ENCODE results near the gene EGR2.
A peak's percentile ranks its signal among the peaks of the same experiment; 100 is the strongest.

Gene EGR2

DNA sequence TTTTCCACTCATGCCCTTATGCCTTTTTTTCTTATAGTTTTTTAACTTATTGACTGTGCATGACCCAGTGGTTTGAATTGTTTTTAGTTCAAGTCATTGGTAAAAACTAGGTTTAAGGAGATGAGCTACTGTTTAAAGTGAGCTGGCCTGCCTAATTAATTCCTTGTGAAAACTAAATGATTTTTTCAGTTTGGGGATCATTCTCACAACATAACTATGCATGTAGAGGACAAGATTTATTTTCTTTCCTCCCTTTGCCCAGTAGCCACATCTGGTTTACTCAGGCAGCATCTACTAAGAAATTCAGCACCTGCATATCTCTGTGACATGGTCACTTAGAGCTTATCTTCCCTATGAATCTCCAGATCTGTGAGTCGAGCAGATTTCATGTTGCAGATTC, 9.9 kb downstream of the EGR2 start:
- DNase-seq (ENCODE audit: low read depth) = no peak
- TF ChIP-seq, protein P1, sequence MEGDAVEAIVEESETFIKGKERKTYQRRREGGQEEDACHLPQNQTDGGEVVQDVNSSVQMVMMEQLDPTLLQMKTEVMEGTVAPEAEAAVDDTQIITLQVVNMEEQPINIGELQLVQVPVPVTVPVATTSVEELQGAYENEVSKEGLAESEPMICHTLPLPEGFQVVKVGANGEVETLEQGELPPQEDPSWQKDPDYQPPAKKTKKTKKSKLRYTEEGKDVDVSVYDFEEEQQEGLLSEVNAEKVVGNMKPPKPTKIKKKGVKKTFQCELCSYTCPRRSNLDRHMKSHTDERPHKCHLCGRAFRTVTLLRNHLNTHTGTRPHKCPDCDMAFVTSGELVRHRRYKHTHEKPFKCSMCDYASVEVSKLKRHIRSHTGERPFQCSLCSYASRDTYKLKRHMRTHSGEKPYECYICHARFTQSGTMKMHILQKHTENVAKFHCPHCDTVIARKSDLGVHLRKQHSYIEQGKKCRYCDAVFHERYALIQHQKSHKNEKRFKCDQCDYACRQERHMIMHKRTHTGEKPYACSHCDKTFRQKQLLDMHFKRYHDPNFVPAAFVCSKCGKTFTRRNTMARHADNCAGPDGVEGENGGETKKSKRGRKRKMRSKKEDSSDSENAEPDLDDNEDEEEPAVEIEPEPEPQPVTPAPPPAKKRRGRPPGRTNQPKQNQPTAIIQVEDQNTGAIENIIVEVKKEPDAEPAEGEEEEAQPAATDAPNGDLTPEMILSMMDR (IDR thresholded peaks at IDR 0.05; ENCODE audit: control insufficient read depth, extremely low read depth, insufficient read depth) = no peak
- peak overlapping the region; percentile 83 for H3K4me3 ChIP-seq (ENCODE audit: low read depth, low read length)

DNA sequence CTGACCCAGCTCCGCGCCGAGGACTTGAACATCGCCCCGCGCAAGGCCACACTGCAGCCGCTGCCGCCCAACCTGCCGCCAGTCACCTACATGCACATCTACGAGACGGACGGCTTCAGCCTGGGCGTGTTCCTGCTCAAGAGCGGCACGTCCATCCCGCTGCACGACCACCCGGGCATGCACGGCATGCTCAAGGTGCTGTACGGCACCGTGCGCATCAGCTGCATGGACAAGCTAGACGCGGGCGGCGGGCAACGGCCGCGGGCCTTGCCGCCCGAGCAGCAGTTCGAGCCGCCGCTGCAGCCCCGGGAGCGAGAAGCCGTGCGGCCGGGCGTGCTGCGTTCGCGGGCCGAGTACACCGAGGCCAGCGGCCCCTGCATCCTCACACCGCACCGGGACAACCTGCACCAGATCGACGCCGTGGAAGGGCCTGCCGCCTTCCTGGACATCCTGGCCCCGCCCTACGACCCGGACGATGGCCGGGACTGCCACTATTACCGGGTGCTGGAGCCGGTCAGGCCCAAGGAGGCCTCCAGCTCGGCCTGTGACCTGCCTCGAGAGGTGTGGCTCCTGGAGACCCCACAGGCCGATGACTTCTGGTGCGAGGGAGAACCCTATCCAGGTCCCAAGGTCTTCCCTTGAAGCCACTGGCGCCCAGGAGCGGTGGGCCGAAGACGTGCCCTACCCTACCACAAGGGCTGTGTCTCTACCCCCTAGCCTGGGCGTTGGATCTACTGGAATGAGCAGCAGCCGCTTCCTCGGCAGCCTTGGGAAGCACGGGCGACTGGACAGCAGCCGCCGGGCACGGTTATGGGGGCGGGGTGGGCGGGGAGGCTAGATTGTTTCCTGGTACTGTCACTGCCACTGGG, 10.7 kb downstream of the EGR2 start:
- no peak for DNase-seq (ENCODE audit: low read depth)
- TF ChIP-seq, protein P1 (IDR thresholded peaks at IDR 0.05; ENCODE audit: control insufficient read depth, extremely low read depth, insufficient read depth) = no peak
- H3K4me3 ChIP-seq (ENCODE audit: low read depth, low read length) = peak overlapping the region; percentile 83

DNA sequence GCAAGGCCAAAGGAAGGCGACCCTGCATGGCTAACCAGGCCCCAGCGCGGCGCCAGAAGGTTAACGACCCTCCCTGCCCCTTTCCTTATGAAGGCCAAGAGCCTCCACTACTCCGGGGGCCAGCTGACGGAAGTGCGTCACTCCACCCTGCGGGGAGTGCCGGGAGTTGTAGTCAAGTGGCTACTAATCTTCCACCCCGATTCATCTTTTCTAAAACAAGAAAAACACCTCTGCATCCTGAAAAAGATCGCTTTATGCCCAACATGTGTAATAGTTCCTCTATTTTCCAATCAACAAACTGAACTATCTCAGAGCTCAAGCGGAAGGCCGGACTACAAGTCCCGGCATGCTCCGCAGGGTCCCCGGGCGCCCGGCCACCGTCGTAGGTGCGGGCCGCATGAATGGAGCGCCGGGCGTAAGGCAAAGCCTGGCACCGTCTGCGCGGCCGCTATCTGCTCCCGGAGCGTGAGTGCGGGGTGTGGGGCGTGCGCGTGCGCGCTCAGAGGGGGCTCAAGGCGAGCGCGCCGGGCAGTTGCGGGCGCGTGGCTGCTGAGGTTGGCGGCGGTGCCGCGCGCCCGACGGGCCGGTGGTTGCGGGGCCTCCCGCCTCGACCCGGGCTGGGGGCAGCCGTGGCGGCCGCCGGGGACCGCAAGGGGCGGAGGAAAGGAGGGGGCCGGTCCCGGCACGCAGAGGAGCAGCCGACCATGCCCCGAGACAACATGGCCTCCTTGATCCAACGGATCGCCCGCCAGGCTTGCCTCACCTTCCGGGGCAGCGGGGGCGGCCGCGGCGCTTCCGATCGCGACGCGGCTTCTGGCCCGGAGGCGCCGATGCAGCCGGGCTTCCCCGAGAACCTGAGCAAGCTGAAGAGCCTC, 11.6 kb downstream of the EGR2 start, which contains the start of gene ADO:
Gene ADO (plus strand): TSS at position 365 of the 875 bp plus-strand sequence. CDS start 340 bp downstream, at position 705.
- peak; percentile 63 for DNase-seq (ENCODE audit: low read depth)
- TF ChIP-seq, protein P1 (IDR thresholded peaks at IDR 0.05; ENCODE audit: control insufficient read depth, extremely low read depth, insufficient read depth) = no peak
- peak within 1 kb of the TSS; percentile 83 for H3K4me3 ChIP-seq (ENCODE audit: low read depth, low read length)

DNA sequence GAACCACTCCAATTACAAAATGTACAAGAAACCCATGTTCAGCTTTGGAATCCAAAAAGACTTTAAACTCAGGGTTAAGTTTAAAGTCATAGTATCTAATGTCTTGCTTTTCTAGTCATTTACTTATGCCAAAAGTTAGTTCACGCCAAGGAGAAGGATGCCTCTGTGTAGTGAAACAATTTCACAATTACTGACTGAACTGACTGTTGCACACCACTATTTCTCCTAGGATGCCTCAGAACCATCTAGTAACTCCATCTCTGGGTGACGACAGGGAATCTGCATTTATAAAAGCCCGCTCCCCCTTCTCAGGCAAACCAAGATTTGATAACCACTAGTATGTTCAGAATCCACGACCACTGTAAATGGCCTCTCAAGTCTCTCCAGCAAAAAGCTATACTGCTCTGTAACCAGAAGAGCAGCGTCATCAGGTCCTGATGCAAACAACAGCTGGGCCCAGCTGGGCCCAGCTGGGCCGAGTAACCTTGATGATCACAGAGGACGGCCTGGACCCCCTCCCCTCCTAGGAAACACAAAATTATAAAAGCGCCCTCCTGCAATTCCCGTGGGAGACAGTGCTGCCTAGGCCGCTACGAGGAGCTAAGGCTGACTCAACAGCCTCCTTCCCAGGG, 12.3 kb downstream of the EGR2 start:
- TF ChIP-seq, protein P1 (IDR thresholded peaks at IDR 0.05; ENCODE audit: control insufficient read depth, extremely low read depth, insufficient read depth) = no peak
- H3K4me3 ChIP-seq (ENCODE audit: low read depth, low read length) = peak overlapping the region; percentile 83
- DNase-seq (ENCODE audit: low read depth) = no peak

- no peak overlapping the region for H3K4me3 ChIP-seq (ENCODE audit: low read depth, low read length)
- TF ChIP-seq, protein P1 (IDR thresholded peaks at IDR 0.05; ENCODE audit: control insufficient read depth, extremely low read depth, insufficient read depth) = no peak
- DNase-seq (ENCODE audit: low read depth) = no peak
Measured at GRCh38 chr10:62801871-62802270, 14.3 kb downstream of the EGR2 start.

GRCh38 chr10:62796896-62797295, 19.3 kb downstream of the EGR2 start:
- no peak overlapping the region for H3K4me3 ChIP-seq (ENCODE audit: low read depth, low read length)
- TF ChIP-seq, protein P1 (IDR thresholded peaks at IDR 0.05; ENCODE audit: control insufficient read depth, extremely low read depth, insufficient read depth) = no peak
- no peak for DNase-seq (ENCODE audit: low read depth)
